ENCODE data around the gene BICD1.

The BICD1 gene

DNA sequence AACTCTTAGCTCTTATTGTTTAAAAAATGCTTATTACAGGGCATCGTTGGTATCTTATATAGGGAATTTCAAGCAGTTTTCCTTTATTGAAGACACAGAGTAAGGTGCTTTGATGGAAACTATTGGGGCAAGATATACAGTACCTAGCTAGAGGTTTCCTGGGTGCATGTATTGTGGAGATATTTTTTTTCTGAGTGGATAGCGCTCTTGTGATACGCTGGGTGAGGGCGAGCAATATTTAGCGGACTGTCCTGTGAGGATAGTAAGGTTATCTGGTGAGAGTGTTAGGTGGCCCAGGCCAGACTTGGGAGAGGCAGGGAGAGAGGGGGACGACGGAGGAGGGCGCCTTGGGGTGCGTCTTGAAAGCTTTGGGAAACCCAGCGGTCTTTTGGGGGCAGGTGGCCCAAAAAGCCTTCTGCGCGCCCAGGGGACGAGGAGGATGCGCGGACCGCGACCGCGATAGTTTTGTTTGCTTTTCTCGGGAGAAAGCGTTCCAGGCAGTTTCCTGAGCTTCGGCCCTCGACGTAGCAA lies 596 bp upstream of the BICD1 start:
- TF ChIP-seq, protein P1, sequence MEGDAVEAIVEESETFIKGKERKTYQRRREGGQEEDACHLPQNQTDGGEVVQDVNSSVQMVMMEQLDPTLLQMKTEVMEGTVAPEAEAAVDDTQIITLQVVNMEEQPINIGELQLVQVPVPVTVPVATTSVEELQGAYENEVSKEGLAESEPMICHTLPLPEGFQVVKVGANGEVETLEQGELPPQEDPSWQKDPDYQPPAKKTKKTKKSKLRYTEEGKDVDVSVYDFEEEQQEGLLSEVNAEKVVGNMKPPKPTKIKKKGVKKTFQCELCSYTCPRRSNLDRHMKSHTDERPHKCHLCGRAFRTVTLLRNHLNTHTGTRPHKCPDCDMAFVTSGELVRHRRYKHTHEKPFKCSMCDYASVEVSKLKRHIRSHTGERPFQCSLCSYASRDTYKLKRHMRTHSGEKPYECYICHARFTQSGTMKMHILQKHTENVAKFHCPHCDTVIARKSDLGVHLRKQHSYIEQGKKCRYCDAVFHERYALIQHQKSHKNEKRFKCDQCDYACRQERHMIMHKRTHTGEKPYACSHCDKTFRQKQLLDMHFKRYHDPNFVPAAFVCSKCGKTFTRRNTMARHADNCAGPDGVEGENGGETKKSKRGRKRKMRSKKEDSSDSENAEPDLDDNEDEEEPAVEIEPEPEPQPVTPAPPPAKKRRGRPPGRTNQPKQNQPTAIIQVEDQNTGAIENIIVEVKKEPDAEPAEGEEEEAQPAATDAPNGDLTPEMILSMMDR (conservative IDR thresholded peaks at IDR 0.05; ENCODE audit: low read depth) = no peak
- ChIA-PET CTCF (interaction anchor here (0.5 to 1.4 kb wide), 5 partner anchors 14 to 453 kb away, joined by 3 to 7 read pairs (median 3); no protein-coding TSS in a partner anchor), POLR2A (ENCODE audit: low non-redundant PET) (no interaction called here)
- DNase-seq (ENCODE audit: low spot score) = no peak
- peak overlapping the region; percentile 83 for H3K27ac ChIP-seq

DNA sequence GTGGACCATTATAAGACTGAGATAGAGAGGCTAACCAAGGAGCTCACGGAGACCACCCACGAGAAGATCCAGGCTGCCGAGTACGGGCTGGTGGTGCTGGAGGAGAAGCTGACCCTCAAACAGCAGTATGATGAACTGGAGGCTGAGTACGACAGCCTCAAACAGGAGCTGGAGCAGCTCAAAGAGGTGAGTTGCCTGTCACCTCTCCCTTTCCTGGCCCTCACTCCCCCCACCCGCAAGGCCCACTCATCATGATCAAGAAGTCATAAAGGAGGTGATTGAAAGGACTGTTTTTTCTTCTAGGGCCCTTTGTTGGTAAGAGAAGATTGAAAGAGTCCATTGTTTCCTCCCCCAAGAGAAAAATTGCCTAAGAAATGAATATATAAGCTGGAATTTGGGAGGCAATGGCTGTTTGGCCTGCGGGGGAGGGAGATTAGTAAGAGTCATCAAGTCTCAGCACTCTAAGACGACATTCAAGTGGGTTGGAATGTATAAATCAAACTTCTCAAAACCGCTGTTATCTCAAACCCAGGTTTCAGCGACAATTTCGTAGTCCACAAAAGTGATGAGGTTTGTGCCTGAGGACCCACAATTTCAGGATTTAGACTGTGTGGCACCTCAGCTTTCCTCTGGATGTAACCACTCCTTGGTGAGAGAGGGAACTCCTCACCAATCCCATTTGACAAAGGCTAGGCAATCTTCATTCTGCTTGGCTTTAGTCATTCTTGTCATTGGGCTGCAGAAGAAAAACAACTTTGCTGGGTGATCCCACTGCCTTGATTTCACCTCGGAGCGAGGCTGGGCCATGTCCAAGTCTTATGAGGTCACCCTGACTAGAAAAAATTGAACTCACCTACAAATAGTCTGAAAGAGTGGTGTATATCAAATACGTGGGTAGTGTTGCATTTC lies 966 bp downstream of the BICD1 start:
- POLR2A ChIA-PET (ENCODE audit: low non-redundant PET) = no interaction called here
- DNase-seq (ENCODE audit: low spot score) = peak; percentile 63

DNA sequence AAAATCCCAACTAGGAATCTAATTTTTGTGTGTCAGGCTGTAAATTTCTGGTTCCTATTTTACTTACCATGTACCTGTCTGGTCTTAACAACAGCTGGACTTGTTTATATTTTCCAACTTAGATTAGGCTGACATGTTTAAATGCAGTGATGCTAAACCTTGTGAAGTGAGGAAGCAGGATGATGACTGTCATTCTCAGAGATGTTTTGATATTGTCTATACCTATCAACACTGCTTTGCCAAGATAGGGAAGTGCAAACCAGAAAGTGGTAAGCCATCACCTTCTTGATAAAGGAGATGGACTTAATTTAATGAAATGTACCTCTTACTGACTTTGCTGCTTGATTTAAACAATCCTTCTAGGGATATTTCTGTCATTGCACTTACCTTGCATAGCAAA lies 2.1 kb downstream of the BICD1 start:
- DNase-seq (ENCODE audit: low spot score) = no peak
- TF ChIP-seq, protein P1 (conservative IDR thresholded peaks at IDR 0.05; ENCODE audit: low read depth) = no peak
- ChIA-PET POLR2A (ENCODE audit: low non-redundant PET) (no interaction called here), CTCF (no interaction called here)
- no peak overlapping the region for H3K27ac ChIP-seq

More for the DNA sequence above, 966 bp downstream of the BICD1 start:
- peak overlapping the region; percentile 83 for H3K27ac ChIP-seq
- TF ChIP-seq, protein P1 (conservative IDR thresholded peaks at IDR 0.05; ENCODE audit: low read depth) = no peak
- CTCF ChIA-PET = interaction anchor here (1.4 kb wide), 1 partner anchor 455 kb away, joined by 7 read pairs; no protein-coding TSS in a partner anchor

DNA sequence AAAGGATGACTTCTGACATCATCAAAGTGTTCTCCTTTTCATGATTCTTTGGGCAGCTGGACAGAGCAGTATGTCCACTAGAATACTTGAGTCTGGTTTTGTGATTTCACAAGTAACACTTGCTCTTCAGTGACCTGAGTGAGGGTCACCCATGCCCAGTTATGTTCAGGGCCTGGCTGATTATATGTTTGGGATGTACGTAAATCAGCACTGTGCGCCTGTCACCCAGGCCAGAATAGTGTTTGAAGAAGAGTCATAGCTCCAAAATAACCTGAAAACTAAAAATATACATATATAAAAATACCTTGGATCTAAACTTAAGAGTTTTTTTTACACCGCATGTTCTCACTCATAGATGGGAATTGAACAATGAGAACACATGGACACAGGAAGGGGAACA lies 3.8 kb downstream of the BICD1 start:
- DNase-seq (ENCODE audit: low spot score) = no peak
- TF ChIP-seq, protein P1 (conservative IDR thresholded peaks at IDR 0.05; ENCODE audit: low read depth) = no peak
- CTCF ChIA-PET = interaction anchor here (0.7 kb wide), 1 partner anchor 19 kb away, joined by 3 read pairs; no protein-coding TSS in a partner anchor
- POLR2A ChIA-PET (ENCODE audit: low non-redundant PET) = interaction anchor here (0.7 kb wide), 1 partner anchor 111 kb away, joined by 4 read pairs; no protein-coding TSS in a partner anchor
- H3K27ac ChIP-seq = no peak overlapping the region

DNA sequence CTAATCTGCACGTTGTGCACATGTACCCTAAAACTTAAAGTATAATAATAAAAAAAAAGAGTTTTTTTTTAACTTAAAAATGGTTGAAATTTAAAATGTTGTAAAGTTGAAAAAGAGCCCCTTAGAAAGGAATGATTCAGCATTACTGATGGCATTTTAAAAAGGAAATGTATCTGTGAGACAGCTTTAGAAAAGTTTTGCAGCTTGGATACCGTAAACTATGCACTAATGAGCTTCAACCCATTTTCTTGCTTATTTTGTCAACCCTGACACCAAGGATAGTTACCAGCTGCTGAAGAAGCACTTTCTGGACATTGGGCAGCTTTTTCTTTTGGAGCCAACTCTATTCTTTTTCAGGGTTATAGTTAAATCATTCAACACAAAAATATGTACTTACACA lies 4.3 kb downstream of the BICD1 start:
- TF ChIP-seq, protein P1 (conservative IDR thresholded peaks at IDR 0.05; ENCODE audit: low read depth) = no peak
- no peak overlapping the region for H3K27ac ChIP-seq
- no peak for DNase-seq (ENCODE audit: low spot score)
- ChIA-PET CTCF (no interaction called here), POLR2A (ENCODE audit: low non-redundant PET) (no interaction called here)

DNA sequence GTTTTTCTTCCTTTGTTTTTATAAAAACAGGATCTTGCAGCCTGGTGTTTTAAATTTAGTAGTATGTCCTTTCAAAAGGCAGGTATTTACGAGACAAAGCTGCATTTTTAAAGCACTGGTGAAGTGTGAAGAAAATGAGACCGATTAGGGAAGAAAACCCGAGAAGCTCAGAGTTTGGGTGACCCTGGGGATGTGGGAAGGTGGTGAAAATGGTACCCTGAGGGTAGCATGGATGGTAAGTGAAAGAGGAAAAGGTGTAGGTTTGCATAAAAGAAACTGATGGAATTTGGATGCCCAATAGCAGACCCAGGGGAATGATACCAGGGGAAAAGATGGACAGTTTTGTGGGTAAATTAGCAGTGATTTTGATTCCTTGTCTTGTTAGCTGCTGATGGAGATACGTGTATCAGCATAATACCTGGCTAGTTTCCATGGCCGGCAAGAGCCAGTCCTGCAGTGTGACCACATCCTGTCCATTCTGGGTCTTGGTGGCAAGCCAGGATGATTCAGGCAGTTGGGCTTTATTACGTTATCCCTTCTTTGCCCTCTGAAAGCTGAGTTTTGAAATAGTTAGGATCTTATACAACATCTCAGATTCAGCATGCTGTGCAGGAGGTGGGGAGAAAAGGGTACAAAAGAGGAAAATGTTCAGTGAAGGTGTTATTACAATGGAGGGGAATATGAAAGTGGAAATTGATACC lies 8.9 kb downstream of the BICD1 start:
- ChIA-PET POLR2A (ENCODE audit: low non-redundant PET) (interaction anchor here (0.7 kb wide), 1 partner anchor 563 kb away, joined by 4 read pairs; the partner anchor contains the start of gene DNM1L), CTCF (interaction anchor here (0.5 to 0.6 kb wide), 2 partner anchors 46 to 138 kb away, joined by 4 read pairs; no protein-coding TSS in a partner anchor)
- TF ChIP-seq, protein P1 (conservative IDR thresholded peaks at IDR 0.05; ENCODE audit: low read depth) = no peak
- DNase-seq (ENCODE audit: low spot score) = peak; percentile 93
- peak overlapping the region; percentile 27; the same call in 1 of the 2 replicates for H3K27ac ChIP-seq
